Fibroblast of skin of abdomen (primary cell): ENCODE measurements around the gene HAUS7.

ENCODE experiments used
- DNase-seq: peaks from one replicate; pipeline ENCODE4 v3.0.0-alpha.2; 2013

Gene HAUS7

GRCh38 chrX:153434801-153435200 lies 35.6 kb downstream of the HAUS7 start:
- DNase-seq: no peak

- DNase-seq: no peak
Observed at GRCh38 chrX:153433781-153434285, 36.5 kb downstream of the HAUS7 start.

- no peak for DNase-seq
Observed at GRCh38 chrX:153433161-153433680, 37.2 kb downstream of the HAUS7 start.

- DNase-seq: no peak
Observed at GRCh38 chrX:153430796-153431195, 39.6 kb downstream of the HAUS7 start.

- DNase-seq: no peak
Observed at GRCh38 chrX:153426204-153426603, 44.2 kb downstream of the HAUS7 start.

GRCh38 chrX:153423652-153424051 lies 46.7 kb downstream of the HAUS7 start:
- no peak for DNase-seq

- no peak for DNase-seq
Observed at GRCh38 chrX:153421856-153422255, 48.5 kb downstream of the HAUS7 start.

- DNase-seq: no peak
Observed at GRCh38 chrX:153420851-153421599, 49.4 kb downstream of the HAUS7 start.

- no peak for DNase-seq
Observed at GRCh38 chrX:153417637-153418036, 52.7 kb downstream of the HAUS7 start.

- DNase-seq: peak; percentile 4
Observed at GRCh38 chrX:153416781-153417450, 53.5 kb downstream of the HAUS7 start.

- no peak for DNase-seq
Observed at GRCh38 chrX:153414856-153415510, 55.4 kb downstream of the HAUS7 start.

- DNase-seq: no peak
Observed at GRCh38 chrX:153413731-153414130, 56.6 kb downstream of the HAUS7 start.

GRCh38 chrX:153412746-153413720 lies 57.3 kb downstream of the HAUS7 start:
- DNase-seq: no peak

- DNase-seq: no peak
Observed at GRCh38 chrX:153411988-153412574, 58.3 kb downstream of the HAUS7 start.

- peak; percentile 1 for DNase-seq
Observed at GRCh38 chrX:153411255-153411987, 59.0 kb downstream of the HAUS7 start, which contains the start of gene ZFP92. ZFP92 (plus strand) TSS chrX:153411472; CDS start chrX:153418323, 6,851 bp downstream.

GRCh38 chrX:153410888-153411254 lies 59.5 kb downstream of the HAUS7 start:
- DNase-seq: no peak

GRCh38 chrX:153410373-153410772 lies 60.0 kb downstream of the HAUS7 start:
- DNase-seq: no peak

GRCh38 chrX:153409414-153410101 lies 60.8 kb downstream of the HAUS7 start:
- no peak for DNase-seq

GRCh38 chrX:153408871-153409351 lies 61.5 kb downstream of the HAUS7 start:
- no peak for DNase-seq

GRCh38 chrX:153408221-153408721 lies 62.1 kb downstream of the HAUS7 start:
- no peak for DNase-seq
